EH (cell line): ENCODE measurements around the gene SCRN2.

ENCODE experiments used
- DNase-seq: peaks from one replicate; pipeline ENCODE4 v3.0.0-alpha.2; 2015; ENCODE audit warnings: low read depth

Gene SCRN2

GRCh38 chr17:47821031-47821423 is 20.0 kb downstream of the SCRN2 start:
- DNase-seq = no peak

- DNase-seq = no peak
These were observed 20.9 kb downstream of the SCRN2 start for GRCh38 chr17:47820033-47820789.

GRCh38 chr17:47819475-47819874 is 21.6 kb downstream of the SCRN2 start:
- no peak for DNase-seq

GRCh38 chr17:47818002-47818695 is 22.9 kb downstream of the SCRN2 start:
- DNase-seq = no peak

- no peak for DNase-seq
These were observed 24.1 kb downstream of the SCRN2 start for GRCh38 chr17:47816947-47817346.

GRCh38 chr17:47816111-47816735 is 24.9 kb downstream of the SCRN2 start:
- no peak for DNase-seq

GRCh38 chr17:47815106-47815918 is 25.8 kb downstream of the SCRN2 start:
- no peak for DNase-seq

- no peak for DNase-seq
These were observed 27.5 kb downstream of the SCRN2 start for GRCh38 chr17:47813512-47814031.

- no peak for DNase-seq
These were observed 28.0 kb downstream of the SCRN2 start for GRCh38 chr17:47813077-47813476.

GRCh38 chr17:47812146-47812920 is 28.7 kb downstream of the SCRN2 start:
- no peak for DNase-seq

- no peak for DNase-seq
These were observed 29.4 kb downstream of the SCRN2 start for GRCh38 chr17:47811709-47812108.

GRCh38 chr17:47810901-47811635 is 30.0 kb downstream of the SCRN2 start:
- DNase-seq = no peak

- DNase-seq = peak; percentile 89
These were observed 30.8 kb downstream of the SCRN2 start for GRCh38 chr17:47810200-47810821.

- no peak for DNase-seq
These were observed 32.1 kb downstream of the SCRN2 start for GRCh38 chr17:47808830-47809480.

- no peak for DNase-seq
These were observed 32.8 kb downstream of the SCRN2 start for GRCh38 chr17:47808036-47808829.

GRCh38 chr17:47807421-47807820 is 33.7 kb downstream of the SCRN2 start:
- no peak for DNase-seq

GRCh38 chr17:47806913-47807255 is 34.2 kb downstream of the SCRN2 start:
- no peak for DNase-seq

GRCh38 chr17:47806026-47806912 is 34.8 kb downstream of the SCRN2 start:
- DNase-seq = no peak
